ENCODE data around the gene PARP6.

- TF ChIP-seq POLR2AphosphoS5 (IDR thresholded peaks at IDR 0.05; ENCODE audit: low read depth, low read length) (no peak), CTCF (IDR thresholded peaks at IDR 0.05) (no peak), TCF7L2 (IDR thresholded peaks at IDR 0.05; ENCODE audit: low read depth, low read length) (no peak)
- TF ChIP-seq, protein P1, sequence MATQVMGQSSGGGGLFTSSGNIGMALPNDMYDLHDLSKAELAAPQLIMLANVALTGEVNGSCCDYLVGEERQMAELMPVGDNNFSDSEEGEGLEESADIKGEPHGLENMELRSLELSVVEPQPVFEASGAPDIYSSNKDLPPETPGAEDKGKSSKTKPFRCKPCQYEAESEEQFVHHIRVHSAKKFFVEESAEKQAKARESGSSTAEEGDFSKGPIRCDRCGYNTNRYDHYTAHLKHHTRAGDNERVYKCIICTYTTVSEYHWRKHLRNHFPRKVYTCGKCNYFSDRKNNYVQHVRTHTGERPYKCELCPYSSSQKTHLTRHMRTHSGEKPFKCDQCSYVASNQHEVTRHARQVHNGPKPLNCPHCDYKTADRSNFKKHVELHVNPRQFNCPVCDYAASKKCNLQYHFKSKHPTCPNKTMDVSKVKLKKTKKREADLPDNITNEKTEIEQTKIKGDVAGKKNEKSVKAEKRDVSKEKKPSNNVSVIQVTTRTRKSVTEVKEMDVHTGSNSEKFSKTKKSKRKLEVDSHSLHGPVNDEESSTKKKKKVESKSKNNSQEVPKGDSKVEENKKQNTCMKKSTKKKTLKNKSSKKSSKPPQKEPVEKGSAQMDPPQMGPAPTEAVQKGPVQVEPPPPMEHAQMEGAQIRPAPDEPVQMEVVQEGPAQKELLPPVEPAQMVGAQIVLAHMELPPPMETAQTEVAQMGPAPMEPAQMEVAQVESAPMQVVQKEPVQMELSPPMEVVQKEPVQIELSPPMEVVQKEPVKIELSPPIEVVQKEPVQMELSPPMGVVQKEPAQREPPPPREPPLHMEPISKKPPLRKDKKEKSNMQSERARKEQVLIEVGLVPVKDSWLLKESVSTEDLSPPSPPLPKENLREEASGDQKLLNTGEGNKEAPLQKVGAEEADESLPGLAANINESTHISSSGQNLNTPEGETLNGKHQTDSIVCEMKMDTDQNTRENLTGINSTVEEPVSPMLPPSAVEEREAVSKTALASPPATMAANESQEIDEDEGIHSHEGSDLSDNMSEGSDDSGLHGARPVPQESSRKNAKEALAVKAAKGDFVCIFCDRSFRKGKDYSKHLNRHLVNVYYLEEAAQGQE (IDR thresholded peaks at IDR 0.05; ENCODE audit: insufficient read depth in 1 of 2, low read depth in 2 of 2, low read length in 1 of 2): no peak
Observed at GRCh38 chr15:72205273-72205672, 67.1 kb downstream of the PARP6 start.
